SK-N-MC (cell line): ENCODE measurements around the gene H19.

Experiments used
- EZH2 ChIP-seq: fragments of 200-600 bp; sonication (generic); IDR thresholded peaks from one replicate; pipeline ENCODE4 v1.6.1; 2017; ENCODE audit warnings: antibody characterized with exemption
- FOXP2 ChIP-seq: optimal IDR thresholded peaks from 2 replicates; pipeline ENCODE3; 2011; ENCODE audit warnings: mild to moderate bottlenecking, moderate library complexity; ENCODE audit not compliant: insufficient read depth; ENCODE audit errors: extremely low read length, control extremely low read depth
- POLR2AphosphoS5 ChIP-seq: IDR thresholded peaks from 2 replicates; pipeline ENCODE4 v1.6.1; 2012; ENCODE audit warnings: mild to moderate bottlenecking, low read depth, low read length, borderline replicate concordance

- no peak for TF ChIP-seq EZH2
- no peak for TF ChIP-seq POLR2AphosphoS5
- no peak for TF ChIP-seq FOXP2
Observed at GRCh38 chr11:1968454-1969002, 29.1 kb downstream of the H19 start.
